K562 (cell line): ENCODE results near the gene TPSG1. TPM values are rescaled to one million over a fixed set of nuclear protein-coding genes. Genes with fewer than 3 reads are reported as not detected.

Source experiments
- ATAC-seq: fragments of 200-7000 bp; cut with Tn5 transposase; 3 replicates; pipeline ENCODE4 v1.9.1; 2020; ENCODE audit warnings: moderate library complexity
- BruUV-seq: library from RNA; stranded (reverse); fragments of 400-500 nt; replicated peaks from 2 replicates; lab custom pipeline; 2021; lab: Mats Ljungman, UMichigan
- CTCF ChIA-PET: fragments of 300-600 bp; formaldehyde crosslinking; extraction: SDS; loops from one replicate; lab custom pipeline; 2021; ENCODE audit warnings: low intra/inter-chr PET ratio; lab: Yijun Ruan, JAX
- POLR2A ChIA-PET: fragments of 300-600, 350-650 bp; sonication (Branson Sonifier 250); formaldehyde crosslinking; extraction: SDS; loops from one replicate; lab custom pipeline; 2021; ENCODE audit warnings: antibody characterized with exemption, inconsistent platforms; lab: Yijun Ruan, JAX
- DNase-seq, 4 experiments: peaks; one replicate each; pipeline versions ENCODE4 v3.0.0 to v3.0.0-alpha.2; 2011 to 2018; ENCODE audit warnings: low spot score in 3 of 4, mixed read lengths in 3 of 4; ENCODE audit errors: extremely low read depth in 1 of 4
- FAIRE-seq: peaks from 2 replicates; lab custom pipeline; 2011; peaks lifted over from hg19 to GRCh38; lab: Jason Lieb, UNC
- H2AFZ ChIP-seq: 2 replicates; pipeline ENCODE4 v1.6.0; 2011; ENCODE audit warnings: low read depth, low read length, control low read depth, inconsistent platforms
- H3K27ac ChIP-seq: fragments of 200-600 bp; 3 replicates; pipeline ENCODE4 v1.8.0; 2011; ENCODE audit warnings: low read depth, mild to moderate bottlenecking, control low read depth, inconsistent platforms, low read length, moderate library complexity, mixed read lengths; ENCODE audit errors: extremely low read depth
- H3K27me3 ChIP-seq, 2 experiments: fragments of 300-600 bp in 1 of 2; 2 replicates in 1 of 2; 3 replicates in 1 of 2; pipeline versions ENCODE4 v1.6.0 to v1.8.0; 2011; ENCODE audit warnings: inconsistent platforms in 2 of 2, low read length in 2 of 2, mild to moderate bottlenecking in 1 of 2, mixed read lengths in 1 of 2, moderate library complexity in 1 of 2; ENCODE audit not compliant: control insufficient read depth in 2 of 2, insufficient read depth in 2 of 2
- H3K36me3 ChIP-seq: fragments of 300-600 bp; 3 replicates; pipeline ENCODE4 v1.8.0; 2011; ENCODE audit warnings: mild to moderate bottlenecking, low read length, inconsistent platforms; ENCODE audit not compliant: control insufficient read depth, insufficient read depth
- H3K4me1 ChIP-seq, 2 experiments: fragments of 200-600 bp in 1 of 2; replicated peaks in 1 of 2; 2 replicates in 1 of 2; 3 replicates in 1 of 2; pipeline versions ENCODE4 v1.5.1 to v1.8.0; 2011; ENCODE audit warnings: inconsistent platforms in 2 of 2, low read length in 2 of 2, mild to moderate bottlenecking in 1 of 2, mixed read lengths in 1 of 2, moderate library complexity in 1 of 2; ENCODE audit not compliant: control insufficient read depth in 2 of 2, insufficient read depth in 2 of 2
- H3K4me2 ChIP-seq: 2 replicates; pipeline ENCODE4 v1.6.1; 2011; ENCODE audit warnings: low read length, control low read depth, inconsistent platforms, mixed read lengths; ENCODE audit not compliant: insufficient read depth
- H3K4me3 ChIP-seq: fragments of 200-600 bp; sonication (generic), shearing (Covaris generic); 2 replicates; pipeline ENCODE4 v1.5.1; 2016; ENCODE audit warnings: control low read depth, inconsistent platforms
- H3K79me2 ChIP-seq: fragments of 200-600 bp; 3 replicates; pipeline ENCODE4 v1.8.0; 2011; ENCODE audit warnings: low read length, inconsistent platforms; ENCODE audit not compliant: control insufficient read depth, insufficient read depth
- H3K9ac ChIP-seq, 2 experiments: 2 replicates each; pipeline versions ENCODE4 v1.6.0 to v1.6.1; 2011; ENCODE audit warnings: low read depth in 2 of 2, low read length in 2 of 2, control low read depth in 1 of 2, inconsistent platforms in 1 of 2, mild to moderate bottlenecking in 1 of 2, mixed read lengths in 1 of 2; ENCODE audit not compliant: insufficient read depth in 1 of 2
- H3K9me1 ChIP-seq: one replicate; pipeline ENCODE4 v1.6.0; 2011; ENCODE audit warnings: inconsistent platforms, mild to moderate bottlenecking, low read length, moderate library complexity; ENCODE audit not compliant: control insufficient read depth, insufficient read depth
- H3K9me3 ChIP-seq: replicated peaks from 2 replicates; pipeline ENCODE4 v1.5.1; 2011; ENCODE audit warnings: low read depth, low read length, inconsistent platforms; ENCODE audit not compliant: control insufficient read depth, insufficient read depth
- H4K20me1 ChIP-seq: replicated peaks from 2 replicates; pipeline ENCODE4 v1.6.1; 2011; ENCODE audit warnings: low read length, inconsistent platforms, mixed read lengths; ENCODE audit not compliant: control insufficient read depth, insufficient read depth
- CTCF ChIP-seq, 3 experiments: IDR thresholded peaks in 2 of 3; conservative IDR thresholded peaks in 1 of 3; 2 replicates each; pipeline ENCODE4 v1.5.1; 2011 to 2012; ENCODE audit warnings: low read length in 3 of 3, mild to moderate bottlenecking in 3 of 3, control low read depth in 2 of 3, improper control_type of control experiment in 1 of 3, inconsistent platforms in 1 of 3, low read depth in 1 of 3, mixed read lengths in 1 of 3, moderate library complexity in 1 of 3; ENCODE audit not compliant: insufficient read depth in 2 of 3
- ELK1 ChIP-seq: sonication (generic); formaldehyde crosslinking; IDR thresholded peaks from 2 replicates; pipeline ENCODE4 v1.8.1; 2022; ENCODE audit warnings: missing genetic modification reagents
- PPARD ChIP-seq: fragments of 250-450 bp; sonication (Bioruptor Pico); IDR thresholded peaks from 2 replicates; pipeline ENCODE4 v1.8.0; 2022; ENCODE audit warnings: inconsistent platforms, mild to moderate bottlenecking, moderate library complexity
- RB1 ChIP-seq: fragments of 450-650 bp; IDR thresholded peaks from 2 replicates; pipeline ENCODE4 v1.6.1; 2017; ENCODE audit warnings: low read depth, mild to moderate bottlenecking
- SOX6 ChIP-seq: fragments of 450-650 bp; IDR thresholded peaks from 2 replicates; pipeline ENCODE4 v1.6.1; 2014; ENCODE audit warnings: mild to moderate bottlenecking
- SRSF7 ChIP-seq: fragments of 200-400 bp; formaldehyde crosslinking; optimal IDR thresholded peaks from 2 replicates; pipeline ENCODE3; 2017; ENCODE audit warnings: mild to moderate bottlenecking, low read depth, low read length
- THRAP3 ChIP-seq: fragments of 450-650 bp; IDR thresholded peaks from 2 replicates; pipeline ENCODE4 v1.6.1; 2016; ENCODE audit warnings: mild to moderate bottlenecking, inconsistent platforms, borderline replicate concordance
- ZNF511 ChIP-seq: sonication (generic); formaldehyde crosslinking; IDR thresholded peaks from 2 replicates; pipeline ENCODE4 v1.8.0; 2022; ENCODE audit warnings: mild to moderate bottlenecking, missing genetic modification reagents
- WGBS: fragments of 100-300 bp; shearing (Covaris generic); methylation state at CpG from one replicate; pipeline ENCODE4 v1.1.6; 2016; ENCODE audit warnings: low coverage, mixed read lengths; ENCODE audit not compliant: insufficient coverage; ENCODE audit errors: missing lambda C conversion rate; 5-methylcytosine and 5-hydroxymethylcytosine counted together
- in situ Hi-C: fragments of 300-500 bp; cut with MboI; formaldehyde crosslinking; loops from 4 replicates; pipeline ENCODE4 v1.15.0; 2018; ENCODE audit warnings: inconsistent platforms, mixed read lengths
- intact Hi-C: fragments of 100-400 bp; cut with micrococcal nuclease; formaldehyde crosslinking; loops from 2 replicates; pipeline ENCODE4 v1.14.2; 2022
- polyA plus RNA-seq, 8 experiments: library from polyadenylated mRNA; depleted of rRNA in 4 of 8; stranded (reverse) in 5 of 8; unstranded in 3 of 8; fragments of >200 nt; fragmentation: Nextera tagmentation in 2 of 8; fragmentation: Illumina TruSeq in 1 of 8; extraction: Ambion mirVana in 2 of 8; extraction: Trizol in 1 of 8; gene quantifications; 2 replicates each; pipeline versions ENCODE4 v1.2.1 to v1.2.3, GENCODE V29; 2011 to 2014; ENCODE audit warnings: inconsistent platforms in 1 of 8, missing spikeins in 1 of 8
- total RNA-seq, 7 experiments: library from RNA; depleted of rRNA in 6 of 7; stranded (reverse); fragments of >200 nt in 6 of 7; fragmentation: Illumina TruSeq in 2 of 7; extraction: Trizol in 2 of 7; gene quantifications; 2 replicates each; pipeline versions ENCODE4 v1.2.1 to v1.2.3, GENCODE V29; 2011 to 2021; ENCODE audit warnings: low replicate concordance in 1 of 7

Gene TPSG1
- total and polyA plus RNA-seq, 9 of the 15 experiments (the other 6 are each of a cell fraction or from before 2014, with no cell fraction given) = not detected

GRCh38 chr16:1178295-1178910 is 46.7 kb downstream of the TPSG1 start (continued):
- peak in 1 of 3 experiments; percentile 24; a peak in 1 of 6 replicates for TF ChIP-seq CTCF (IDR thresholded peaks at IDR 0.05 in 2 of 3, conservative IDR thresholded peaks at IDR 0.05 in 1 of 3; ENCODE audit: insufficient read depth in 2 of 3, low read depth in 1 of 3, low read length in 3 of 3)
- TF ChIP-seq, all 486 proteins: peak for 4

GRCh38 chr16:1177750-1178149 is 47.3 kb downstream of the TPSG1 start:
- Histone ChIP-seq H3K36me3 (no peaks in the 10 kb centered on the region), H4K20me1 (peaks cover 15% of the 10 kb centered on the region; the same call in 1 of the 2 replicates), H3K4me3 (no peak overlapping the region), H3K27me3 (peaks cover 21 to 73% of the 10 kb centered on the region in 2 experiments; a peak in 3 of 5 replicates), H3K4me1 (peaks cover 0 to 71% of the 10 kb centered on the region in 2 experiments; a peak in 2 of 5 replicates), H3K9me1 (no peaks in the 10 kb centered on the region), H3K4me2 (no peak overlapping the region), H3K79me2 (no peaks in the 10 kb centered on the region), H2AFZ (no peak overlapping the region), H3K27ac (no peak overlapping the region), H3K9me3 (no peaks in the 10 kb centered on the region), H3K9ac (no peak overlapping the region)
- in situ Hi-C loops = no loop called here
- no peak for ATAC-seq
- POLR2A ChIA-PET = no interaction called here
- TF ChIP-seq THRAP3 (no peak), RB1 (no peak), ELK1 (CRISPR knock-in tag) (no peak), SRSF7 (no peak), ZNF511 (CRISPR knock-in tag) (no peak), SOX6 (no peak), PPARD (CRISPR knock-in tag) (no peak)
- no TSS peak for BruUV-seq
- DNase-seq = no peak
- no peak for FAIRE-seq
- CTCF ChIA-PET = no interaction called here
- intact Hi-C loops = no loop called here
- WGBS = 11% methylated on average over 3 of the region's 13 CpGs
